ENCODE data around the gene ISG20L2. TPM values are rescaled to one million over a fixed set of nuclear protein-coding genes. Genes with fewer than 3 reads are reported as not detected.

The ISG20L2 gene
- total RNA-seq, 4 donors from 2014 or later = 22.3 to 32.8 (median 28.4) TPM

DNA sequence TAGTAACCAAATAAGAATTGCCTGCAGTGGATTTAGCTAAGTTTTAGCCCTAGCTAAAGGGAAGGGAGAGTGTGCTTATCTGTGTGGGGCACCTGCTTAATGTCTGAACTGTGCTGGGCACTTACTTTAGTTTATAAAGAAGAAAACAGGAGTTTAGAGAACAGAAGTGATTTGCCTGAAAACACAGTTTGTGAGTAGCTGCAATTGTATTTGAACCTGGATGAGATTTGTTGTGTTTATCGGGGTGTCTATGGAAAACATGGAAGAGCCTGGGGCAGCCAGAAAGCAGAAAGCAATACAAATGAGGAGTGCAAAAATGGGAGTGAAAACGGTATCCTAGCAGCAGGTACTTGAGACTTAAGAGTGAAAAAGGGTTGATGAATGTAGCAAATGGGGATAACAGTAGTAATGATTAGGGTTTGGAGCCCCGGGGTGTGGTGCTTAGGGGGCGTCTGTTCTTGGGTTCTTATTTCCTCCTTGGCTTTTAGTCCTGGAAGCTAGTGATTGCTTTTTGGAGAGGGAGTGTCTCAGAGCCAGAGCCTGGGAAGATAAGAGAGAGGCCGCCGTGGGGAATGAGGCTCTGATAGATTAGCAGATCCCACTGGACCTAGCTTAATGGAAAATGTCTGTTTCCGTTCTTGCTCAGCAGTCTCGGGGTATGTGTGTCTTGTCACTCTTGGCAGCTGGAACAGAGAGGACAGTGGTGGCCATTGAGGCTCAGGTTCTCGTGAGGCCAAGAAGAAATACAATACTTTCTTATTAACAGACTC is 44.3 kb upstream of the ISG20L2 start:
- H3K27ac ChIP-seq = no peak overlapping the region

DNA sequence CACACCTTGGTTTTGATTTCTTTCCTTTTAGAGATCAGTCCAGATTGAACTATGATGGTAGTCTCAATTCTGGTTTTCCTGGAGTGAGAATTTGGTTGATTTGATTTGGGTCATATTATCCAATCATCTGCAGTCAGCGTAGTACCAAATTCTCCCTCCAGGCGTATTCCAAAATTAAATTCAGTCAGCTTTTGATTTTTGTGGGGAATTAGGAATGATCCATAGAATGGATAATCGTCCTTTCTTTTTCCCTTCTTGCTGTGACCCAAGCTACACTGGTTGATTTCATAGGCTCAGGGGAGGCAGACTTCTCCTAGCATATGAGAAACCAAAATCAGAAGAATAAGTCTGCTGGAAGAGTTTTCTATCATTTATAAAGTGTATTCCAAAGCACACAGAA is 43.7 kb upstream of the ISG20L2 start:
- H3K4me1 ChIP-seq = peaks cover 7 to 80% (median 41%) of the 10 kb centered on the region in 3 donors
- H3K27me3 ChIP-seq = no peaks in the 10 kb centered on the region
- intact Hi-C loops (cut with DNase I) = no loop called here
- no peak for DNase-seq
- no peaks in the 10 kb centered on the region for H3K9me3 ChIP-seq
- TF ChIP-seq POLR2A (IDR thresholded peaks at IDR 0.05) = no peak
- TF ChIP-seq, protein P1, sequence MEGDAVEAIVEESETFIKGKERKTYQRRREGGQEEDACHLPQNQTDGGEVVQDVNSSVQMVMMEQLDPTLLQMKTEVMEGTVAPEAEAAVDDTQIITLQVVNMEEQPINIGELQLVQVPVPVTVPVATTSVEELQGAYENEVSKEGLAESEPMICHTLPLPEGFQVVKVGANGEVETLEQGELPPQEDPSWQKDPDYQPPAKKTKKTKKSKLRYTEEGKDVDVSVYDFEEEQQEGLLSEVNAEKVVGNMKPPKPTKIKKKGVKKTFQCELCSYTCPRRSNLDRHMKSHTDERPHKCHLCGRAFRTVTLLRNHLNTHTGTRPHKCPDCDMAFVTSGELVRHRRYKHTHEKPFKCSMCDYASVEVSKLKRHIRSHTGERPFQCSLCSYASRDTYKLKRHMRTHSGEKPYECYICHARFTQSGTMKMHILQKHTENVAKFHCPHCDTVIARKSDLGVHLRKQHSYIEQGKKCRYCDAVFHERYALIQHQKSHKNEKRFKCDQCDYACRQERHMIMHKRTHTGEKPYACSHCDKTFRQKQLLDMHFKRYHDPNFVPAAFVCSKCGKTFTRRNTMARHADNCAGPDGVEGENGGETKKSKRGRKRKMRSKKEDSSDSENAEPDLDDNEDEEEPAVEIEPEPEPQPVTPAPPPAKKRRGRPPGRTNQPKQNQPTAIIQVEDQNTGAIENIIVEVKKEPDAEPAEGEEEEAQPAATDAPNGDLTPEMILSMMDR (IDR thresholded peaks at IDR 0.05) = no peak
- no peak overlapping the region for H3K4me3 ChIP-seq
- H3K27ac ChIP-seq = no peak overlapping the region
- H3K36me3 ChIP-seq = peaks cover 0 to 28% (median 0%) of the 10 kb centered on the region in 3 donors
- 71 to 83% methylated on average over 3 of the region's 3 CpGs for WGBS, 2 donors

More for the DNA sequence above, 44.3 kb upstream of the ISG20L2 start:
- H3K4me1 ChIP-seq = peaks cover 7 to 82% (median 45%) of the 10 kb centered on the region in 3 donors
- no peak for TF ChIP-seq POLR2A (IDR thresholded peaks at IDR 0.05)
- TF ChIP-seq, protein P1 (IDR thresholded peaks at IDR 0.05) = no peak
- H3K4me3 ChIP-seq = no peak overlapping the region
- no peaks in the 10 kb centered on the region for H3K9me3 ChIP-seq
- H3K36me3 ChIP-seq = peaks cover 0 to 28% (median 0%) of the 10 kb centered on the region in 3 donors
- H3K27me3 ChIP-seq = no peaks in the 10 kb centered on the region
- 52 to 63% methylated on average over 9 of the region's 9 CpGs for WGBS, 2 donors
- no peak for DNase-seq
- intact Hi-C loops (cut with DNase I) = no loop called here

DNA sequence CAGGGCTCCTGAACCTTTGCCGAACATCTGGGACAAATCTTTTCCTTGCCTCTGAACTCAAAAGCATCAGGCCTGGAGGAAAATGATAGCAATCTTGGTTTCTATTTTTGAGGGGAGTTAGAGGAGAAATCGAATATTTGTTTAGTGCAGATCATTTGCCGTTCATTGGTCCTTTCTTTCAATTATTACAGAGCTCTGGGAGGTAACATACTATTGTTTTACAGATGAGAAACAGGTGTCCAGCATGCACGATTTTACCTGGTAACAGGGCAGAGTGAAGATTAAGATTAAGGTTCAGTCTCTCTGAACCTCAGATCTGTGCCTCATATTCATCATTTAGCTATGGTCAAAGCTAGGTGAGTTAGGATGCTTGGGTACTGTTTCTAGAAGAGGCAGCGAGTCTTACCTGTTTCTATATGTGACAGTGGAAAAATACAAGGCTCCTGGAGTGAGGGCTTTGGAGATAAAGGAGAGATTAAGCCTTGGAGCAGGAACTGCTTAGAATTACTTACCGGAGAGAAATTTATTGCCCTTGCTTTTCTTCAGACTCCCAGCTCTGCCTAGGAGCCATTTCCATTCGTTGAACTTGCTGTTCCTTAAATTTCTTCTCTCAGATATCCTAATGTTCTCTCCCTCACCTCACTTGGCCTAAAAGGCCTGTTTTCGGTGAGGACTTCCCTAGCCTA is 40.2 kb upstream of the ISG20L2 start:
- Histone ChIP-seq H3K36me3 (peaks cover 0 to 28% (median 0%) of the 10 kb centered on the region in 3 donors), H3K27me3 (no peaks in the 10 kb centered on the region), H3K9me3 (no peaks in the 10 kb centered on the region), H3K4me1 (peaks cover 17 to 73% (median 46%) of the 10 kb centered on the region in 3 donors), H3K4me3 (peak overlapping the region; percentile 77 to 93 (median 88)), H3K27ac (peak overlapping the region in 3 of 4 donors; percentile 95 to 98 (median 97))
- no peak for DNase-seq
- 14 to 20% methylated on average over 8 of the region's 8 CpGs for WGBS, 2 donors
- intact Hi-C loops (cut with DNase I) = no loop called here
- TF ChIP-seq, protein P1 (IDR thresholded peaks at IDR 0.05) = no peak
- no peak for TF ChIP-seq POLR2A (IDR thresholded peaks at IDR 0.05)

DNA sequence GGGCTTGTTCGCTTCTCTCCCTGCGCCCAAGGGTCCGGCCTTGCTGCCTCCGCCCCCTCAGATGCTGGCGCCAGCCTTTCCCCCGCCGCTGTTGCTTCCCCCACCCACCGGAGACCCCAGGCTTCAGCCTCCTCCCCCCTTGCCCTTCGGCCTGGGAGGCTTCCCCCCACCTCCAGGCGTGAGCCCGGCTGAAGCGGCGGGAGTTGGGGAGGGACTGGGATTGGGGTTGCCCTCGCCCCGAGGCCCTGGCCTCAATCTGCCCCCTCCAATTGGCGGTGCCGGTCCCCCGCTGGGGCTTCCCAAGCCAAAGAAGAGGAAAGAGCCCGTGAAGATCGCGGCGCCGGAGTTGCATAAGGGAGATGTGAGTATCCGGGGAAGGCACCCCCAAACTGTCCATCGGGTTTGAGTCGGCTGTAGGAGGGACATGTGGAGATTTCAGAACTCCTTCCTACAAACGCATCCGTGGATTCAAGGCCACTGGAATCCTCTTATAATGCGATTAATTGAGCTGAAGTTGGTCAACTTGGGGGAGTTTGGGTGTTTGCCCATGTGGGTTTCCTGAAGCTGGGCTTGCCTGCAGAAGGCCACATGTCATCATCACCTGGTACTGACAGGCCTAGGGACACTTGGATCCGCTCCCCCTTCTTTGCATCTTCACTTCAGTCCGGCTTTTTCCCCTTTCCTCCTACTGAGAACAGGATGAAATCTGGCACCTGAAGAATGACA is 39.5 kb upstream of the ISG20L2 start:
- TF ChIP-seq POLR2A (IDR thresholded peaks at IDR 0.05) = no peak
- TF ChIP-seq, protein P1 (IDR thresholded peaks at IDR 0.05) = no peak
- intact Hi-C loops (cut with DNase I) = no loop called here
- Histone ChIP-seq H3K4me3 (peak overlapping the region; percentile 77 to 93 (median 88)), H3K4me1 (peaks cover 17 to 67% (median 44%) of the 10 kb centered on the region in 3 donors), H3K36me3 (peaks cover 0 to 28% (median 0%) of the 10 kb centered on the region in 3 donors), H3K9me3 (no peaks in the 10 kb centered on the region), H3K27me3 (no peaks in the 10 kb centered on the region), H3K27ac (peak overlapping the region; percentile 90 to 98 (median 96))
- no peak for DNase-seq
- WGBS, 2 donors = 0% methylated on average over 7 to 9 of the region's 31 CpGs

Data from esophagus squamous epithelium (tissue), 5 donors.